GM12892 (cell line): ENCODE results near the gene DNAH14.

ENCODE experiments used
- POLR2A ChIP-seq: IDR thresholded peaks from 2 replicates; pipeline ENCODE4 v1.6.1; 2011; ENCODE audit warnings: low read depth, low read length, control low read depth
- POLR2AphosphoS5 ChIP-seq: IDR thresholded peaks from 2 replicates; pipeline ENCODE4 v1.6.1; 2011; ENCODE audit warnings: low read depth, low read length, control low read depth
- TAF1 ChIP-seq: IDR thresholded peaks from 2 replicates; pipeline ENCODE4 v1.6.1; 2011; ENCODE audit warnings: low read depth, mild to moderate bottlenecking, control low read depth, low read length, borderline replicate concordance

DNA sequence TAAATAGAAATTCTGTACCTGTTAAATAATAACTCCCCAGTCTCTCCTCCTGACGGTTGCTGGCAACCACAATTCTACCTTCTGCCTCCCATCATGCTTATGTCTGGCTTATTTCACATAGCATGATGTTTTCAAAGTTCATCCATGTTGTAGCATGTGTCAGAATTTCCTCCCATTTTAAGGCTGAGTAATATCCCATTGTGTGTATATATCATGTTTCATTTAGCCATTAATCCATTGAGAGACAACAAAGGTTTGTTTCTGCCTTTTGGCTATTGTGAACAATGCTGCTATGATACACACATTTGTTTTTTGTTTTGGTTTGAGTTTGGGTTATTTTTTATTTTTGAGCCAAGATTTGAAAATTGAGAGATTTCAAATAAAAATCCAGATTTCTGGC is 426.4 kb downstream of the DNAH14 start:
- TF ChIP-seq POLR2AphosphoS5 (no peak), POLR2A (no peak), TAF1 (no peak)
